GM20000 (cell line): ENCODE data around the gene EIF5.

Source experiments
- DNase-seq: peaks from one replicate; pipeline ENCODE4 v3.0.0; 2012; ENCODE audit warnings: low spot score
- CTCF ChIP-seq: IDR thresholded peaks from 2 replicates; pipeline ENCODE4 v1.5.1; 2012; ENCODE audit warnings: mild to moderate bottlenecking, control low read depth; ENCODE audit errors: extremely low read depth, missing control alignments

The EIF5 gene

DNA sequence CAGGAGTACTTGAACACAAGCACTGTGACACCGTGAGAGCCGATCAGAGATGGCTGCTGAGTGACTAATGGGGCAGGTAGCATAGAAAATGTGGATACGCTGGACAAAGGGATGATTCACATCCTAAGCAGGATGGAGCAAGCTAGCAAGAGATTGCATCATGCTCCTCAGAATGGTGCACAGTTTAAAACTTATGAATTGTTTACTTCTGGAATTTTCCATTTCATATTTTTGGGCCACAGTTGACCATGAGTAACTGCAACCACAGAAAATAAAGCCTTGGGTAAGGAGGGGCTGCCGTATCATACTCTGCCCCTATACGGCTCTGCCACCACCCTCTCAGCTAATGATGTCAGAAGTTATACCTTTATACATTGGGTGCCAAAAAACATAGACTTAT is 27.8 kb downstream of the EIF5 start:
- no peak for DNase-seq
- TF ChIP-seq CTCF = no peak

GRCh38 chr14:103362780-103363179 is 28.7 kb downstream of the EIF5 start:
- TF ChIP-seq CTCF = no peak
- DNase-seq = no peak

- no peak for TF ChIP-seq CTCF
- DNase-seq = no peak
Observed at GRCh38 chr14:103366741-103367140, 32.7 kb downstream of the EIF5 start.

GRCh38 chr14:103367995-103368394 is 34.0 kb downstream of the EIF5 start:
- TF ChIP-seq CTCF = no peak
- no peak for DNase-seq

DNA sequence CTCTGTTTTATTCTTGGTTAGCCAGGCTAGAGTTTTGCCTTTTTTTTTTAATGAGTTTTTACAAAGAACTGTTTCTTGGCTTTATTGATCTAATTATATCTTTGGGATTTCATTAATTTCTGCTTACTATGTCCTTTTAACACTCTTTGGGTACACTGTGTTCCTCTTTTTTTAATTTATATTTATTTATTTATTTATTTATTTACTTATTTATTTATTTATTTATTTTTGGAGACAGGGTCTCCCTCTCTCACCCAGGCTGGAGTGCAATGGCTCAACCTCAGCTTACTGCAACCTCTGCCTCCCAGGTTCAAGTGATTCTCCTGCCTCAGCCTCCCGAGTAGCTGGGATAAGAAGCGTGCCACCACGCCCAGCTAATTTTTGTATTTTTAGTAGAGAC is 36.0 kb downstream of the EIF5 start:
- DNase-seq = no peak
- no peak for TF ChIP-seq CTCF

DNA sequence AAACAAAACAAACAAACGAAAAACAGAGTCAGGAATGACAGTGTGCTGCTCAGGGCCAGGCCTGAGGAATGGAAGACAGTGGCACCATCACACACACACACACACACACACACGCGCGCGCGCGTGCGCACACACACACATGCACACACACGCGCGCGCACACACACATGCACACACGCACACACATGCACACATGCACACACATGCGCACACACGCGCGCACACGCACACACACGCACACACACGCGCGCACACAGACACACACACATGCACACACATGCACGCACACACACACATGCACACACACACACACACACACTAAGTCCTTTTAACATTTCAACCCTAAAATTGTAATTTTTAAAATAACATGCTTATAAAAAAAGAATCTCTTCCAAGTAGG is 38.0 kb downstream of the EIF5 start:
- no peak for DNase-seq

GRCh38 chr14:103372552-103373304 is 38.7 kb downstream of the EIF5 start:
- TF ChIP-seq CTCF = no peak
- no peak for DNase-seq

More for the DNA sequence above, 38.0 kb downstream of the EIF5 start:
- no peak for TF ChIP-seq CTCF
